Dedifferentiated amniotic fluid mesenchymal stem cell (primary cell): Measurements from ENCODE around the gene MST1R.

Experiments
- DNase-seq: peaks from one replicate; pipeline ENCODE4 v3.0.0-alpha.2; 2016; ENCODE audit errors: extremely low spot score

MST1R gene

GRCh38 chr3:49877716-49878115 lies 26.0 kb downstream of the MST1R start:
- DNase-seq: no peak

- DNase-seq: no peak
Observed at GRCh38 chr3:49876567-49876966, 27.1 kb downstream of the MST1R start.

GRCh38 chr3:49873623-49874022 lies 30.1 kb downstream of the MST1R start:
- DNase-seq: no peak

GRCh38 chr3:49872801-49873281 lies 30.8 kb downstream of the MST1R start:
- no peak for DNase-seq

GRCh38 chr3:49871531-49872153 lies 32.0 kb downstream of the MST1R start:
- no peak for DNase-seq

GRCh38 chr3:49869525-49870126 lies 34.0 kb downstream of the MST1R start, which contains the start of gene CAMKV:
CAMKV (minus strand) TSS chr3:49869906; CDS start chr3:49862388, 7,518 bp downstream.
- no peak for DNase-seq

- DNase-seq: no peak
Observed at GRCh38 chr3:49868862-49869466, 34.7 kb downstream of the MST1R start.

- DNase-seq: no peak
Observed at GRCh38 chr3:49867871-49868321, 35.8 kb downstream of the MST1R start.

- DNase-seq: no peak
Observed at GRCh38 chr3:49867400-49867799, 36.3 kb downstream of the MST1R start.

- no peak for DNase-seq
Observed at GRCh38 chr3:49865198-49865784, 38.4 kb downstream of the MST1R start.

- no peak for DNase-seq
Observed at GRCh38 chr3:49864505-49864904, 39.2 kb downstream of the MST1R start.

GRCh38 chr3:49859576-49860305 lies 43.9 kb downstream of the MST1R start:
- DNase-seq: no peak

GRCh38 chr3:49856181-49857005 lies 47.3 kb downstream of the MST1R start, which contains the start of gene TRAIP:
TRAIP (minus strand) TSS chr3:49856564; CDS start chr3:49856453, 111 bp downstream.
- peak; percentile 97 for DNase-seq

GRCh38 chr3:49855662-49856061 lies 48.0 kb downstream of the MST1R start:
- no peak for DNase-seq

GRCh38 chr3:49845694-49846093 lies 58.0 kb downstream of the MST1R start:
- no peak for DNase-seq

GRCh38 chr3:49844464-49845183 lies 59.0 kb downstream of the MST1R start:
- DNase-seq: no peak

- no peak for DNase-seq
Observed at GRCh38 chr3:49842843-49843517, 60.7 kb downstream of the MST1R start.

- DNase-seq: no peak
Observed at GRCh38 chr3:49841806-49842205, 61.9 kb downstream of the MST1R start.

- no peak for DNase-seq
Observed at GRCh38 chr3:49841126-49841696, 62.5 kb downstream of the MST1R start.
